ENCODE measurements around the gene SULT1C4.
"Not testable (repeated sequence)": the region's sequence is repeated elsewhere in the genome, so short reads cannot be mapped to it uniquely, and the experiment has no call there.

The SULT1C4 gene

GRCh38 chr2:108414945-108415344 is 37.2 kb downstream of the SULT1C4 start:
- DNase-seq: no peak

- DNase-seq: no peak
These were observed 39.5 kb downstream of the SULT1C4 start for GRCh38 chr2:108417254-108417653.

GRCh38 chr2:108418416-108418815 is 40.7 kb downstream of the SULT1C4 start:
- no peak for DNase-seq

- DNase-seq: no peak
These were observed 45.3 kb downstream of the SULT1C4 start for GRCh38 chr2:108423067-108423466.

- no peak for DNase-seq
These were observed 45.9 kb downstream of the SULT1C4 start for GRCh38 chr2:108423502-108424251.

GRCh38 chr2:108428286-108429009 is 50.7 kb downstream of the SULT1C4 start:
- no peak for DNase-seq

GRCh38 chr2:108435578-108435977 is 57.8 kb downstream of the SULT1C4 start:
- DNase-seq: not testable (repeated sequence)

- DNase-seq: no peak
These were observed 59.2 kb downstream of the SULT1C4 start for GRCh38 chr2:108436976-108437375.

Data from activated effector memory CD4-positive, alpha-beta T cell treated with anti-CD3 and anti-CD28 coated beads, Interleukin-2, amount 50 U/mL, for 16 hours (primary cell).